Measurements from ENCODE around the gene FAM227A. TPM values are rescaled to one million over a fixed set of nuclear protein-coding genes. Genes with fewer than 3 reads are reported as not detected.

Gene FAM227A
- total RNA-seq, 1 donor from 2014 or later: 0.16 TPM

Other genes starting within 250 kb of the FAM227A start
- not detected in 2 replicates for gene KCNJ4, start 201.2 kb downstream of the FAM227A start, total RNA-seq
- 1.1 and 1.3 TPM in 2 replicates for gene KDELR3, start 188.3 kb downstream of the FAM227A start, total RNA-seq
- 356 and 358 TPM in 2 replicates for gene DDX17, start 150.1 kb downstream of the FAM227A start, total RNA-seq
- gene DMC1, start 86.2 kb downstream of the FAM227A start, total RNA-seq: 11.2 and 11.7 TPM in 2 replicates
- gene CBY1, start 246 bp upstream of the FAM227A start, total RNA-seq: 8.6 and 8.8 TPM in 2 replicates
- gene TOMM22, start 25.6 kb upstream of the FAM227A start, total RNA-seq: 153 and 156 TPM in 2 replicates
- 77.7 and 86.0 TPM in 2 replicates for gene JOSD1, start 44.6 kb upstream of the FAM227A start, total RNA-seq
- gene GTPBP1, start 49.6 kb upstream of the FAM227A start, total RNA-seq: 102 and 111 TPM in 2 replicates
- gene SUN2, start 99.6 kb upstream of the FAM227A start, total RNA-seq: 146 and 154 TPM in 2 replicates
- 5.0 TPM in 2 replicates for gene DNAL4, start 137.8 kb upstream of the FAM227A start, total RNA-seq
- 1.2 and 1.3 TPM in 2 replicates for gene NPTXR, start 187.6 kb upstream of the FAM227A start, total RNA-seq
- gene CBX6, start 215.8 kb upstream of the FAM227A start, total RNA-seq: 171 and 178 TPM in 2 replicates

Data from activated T-helper 1 cell treated with anti-CD3 and anti-CD28 coated beads, Interleukin-12 subunit alpha, Interleukin-12 subunit beta, Interleukin-2, Interleukin-4 antibody, amounts not matched to agents 30 ng/mL and 10 ng/mL and 1 ng/mL, durations not matched to agents 14 hours and 24 hours and 36 hours (primary cell).